HCT116 (cell line): ENCODE results near the gene ICOS. TPM values are rescaled to one million over a fixed set of nuclear protein-coding genes. Genes with fewer than 3 reads are reported as not detected.

Experiments used
- ATAC-seq: fragments of 200-7000 bp; cut with Tn5 transposase; 2 replicates; pipeline ENCODE4 v1.9.1; 2020; ENCODE audit warnings: mild to moderate bottlenecking, moderate library complexity
- BruUV-seq: library from RNA; stranded (reverse); fragments of 400-500 nt; replicated peaks from 2 replicates; lab custom pipeline; 2021; lab: Mats Ljungman, UMichigan
- CTCF ChIA-PET: fragments of 300-600 bp; sonication (Branson Sonifier 250); formaldehyde crosslinking; loops from one replicate; lab custom pipeline; 2021; ENCODE audit warnings: antibody characterized with exemption; lab: Charles Lee
- POLR2A ChIA-PET: fragments of 300-600, 350-600 bp; sonication (Branson Sonifier 250); formaldehyde crosslinking; loops from one replicate; lab custom pipeline; 2021; ENCODE audit warnings: antibody characterized with exemption; lab: Charles Lee
- RAD21 ChIA-PET, 2 experiments: fragments of 300-600 bp; sonication (Branson Sonifier 250); formaldehyde crosslinking; loops; one replicate each; lab custom pipeline; 2023; ENCODE audit warnings: low total read pairs in 2 of 2; ENCODE audit not compliant: uncharacterized antibody in 2 of 2, unreplicated experiment in 2 of 2, low non-redundant PET in 1 of 2; lab: Charles Lee
- DNase-seq: peaks from one replicate; pipeline ENCODE4 v3.0.0-alpha.2; 2010; ENCODE audit warnings: low read depth, low spot score
- H2AFZ ChIP-seq: fragments of 200-600 bp; shearing (Covaris generic), sonication (generic); 2 replicates; pipeline ENCODE4 v1.6.1; 2017; ENCODE audit warnings: low read depth, mixed run types, mixed read lengths, antibody characterized with exemption, low read length; ENCODE audit not compliant: poor library complexity, severe bottlenecking
- H3K27ac ChIP-seq: 2 replicates; pipeline ENCODE4 v1.5.1; 2012; ENCODE audit warnings: low read depth, low read length
- H3K27me3 ChIP-seq: fragments of 200-600 bp; sonication (generic); 2 replicates; pipeline ENCODE4 v1.6.1; 2016; ENCODE audit warnings: mixed run types, low read length, mixed read lengths; ENCODE audit not compliant: insufficient read depth
- H3K36me3 ChIP-seq, 2 experiments: fragments of 200-500 bp in 1 of 2; fragments of 200-600 bp in 1 of 2; sonication (Bioruptor generic) in 1 of 2; sonication (generic) in 1 of 2; 2 replicates each; pipeline versions ENCODE4 v1.5.1 to v1.6.1; 2014 to 2016; ENCODE audit warnings: low read length in 2 of 2, inconsistent platforms in 1 of 2, mixed read lengths in 1 of 2, mixed run types in 1 of 2; ENCODE audit not compliant: insufficient read depth in 2 of 2, control insufficient read depth in 1 of 2
- H3K4me1 ChIP-seq, 2 experiments: fragments of 200-600 bp in 1 of 2; sonication (generic) in 1 of 2; 2 replicates each; pipeline versions ENCODE4 v1.5.1 to v1.6.1; 2012 to 2017; ENCODE audit warnings: low read length in 2 of 2, inconsistent platforms in 1 of 2, mild to moderate bottlenecking in 1 of 2, mixed read lengths in 1 of 2, mixed run types in 1 of 2, moderate library complexity in 1 of 2; ENCODE audit not compliant: insufficient read depth in 2 of 2, control insufficient read depth in 1 of 2
- H3K4me2 ChIP-seq: fragments of 200-600 bp; sonication (generic); 2 replicates; pipeline ENCODE4 v1.6.1; 2017; ENCODE audit warnings: mixed run types, low read length, mixed read lengths
- H3K4me3 ChIP-seq, 2 experiments: fragments of 200-600 bp in 1 of 2; sonication (generic) in 1 of 2; replicated peaks in 1 of 2; 2 replicates each; pipeline ENCODE4 v1.5.1; 2011 to 2016; ENCODE audit warnings: low read length in 2 of 2, control low read depth in 1 of 2, low read depth in 1 of 2, mild to moderate bottlenecking in 1 of 2, mixed read lengths in 1 of 2, mixed run types in 1 of 2
- H3K79me2 ChIP-seq: fragments of 200-600 bp; sonication (generic); 2 replicates; pipeline ENCODE4 v1.6.1; 2017; ENCODE audit warnings: mild to moderate bottlenecking, mixed run types, low read length, moderate library complexity, mixed read lengths; ENCODE audit not compliant: insufficient read depth
- H3K9ac ChIP-seq: fragments of 200-600 bp; sonication (generic); 2 replicates; pipeline ENCODE4 v1.6.1; 2016; ENCODE audit warnings: low read length, mixed read lengths
- H3K9me2 ChIP-seq: fragments of 200-600 bp; sonication (generic), shearing (Covaris generic); 2 replicates; pipeline ENCODE4 v1.6.1; 2017; ENCODE audit warnings: mixed run types, mild to moderate bottlenecking, moderate library complexity; ENCODE audit not compliant: insufficient read depth
- H3K9me3 ChIP-seq, 2 experiments: fragments of 200-500 bp in 1 of 2; fragments of 200-600 bp in 1 of 2; sonication (Bioruptor generic) in 1 of 2; sonication (generic) in 1 of 2; 2 replicates each; pipeline ENCODE4 v1.6.1; 2014 to 2017; ENCODE audit warnings: low read length in 2 of 2, mixed read lengths in 2 of 2, inconsistent platforms in 1 of 2, low read depth in 1 of 2, mild to moderate bottlenecking in 1 of 2, mixed run types in 1 of 2, moderate library complexity in 1 of 2; ENCODE audit not compliant: control insufficient read depth in 1 of 2, insufficient read depth in 1 of 2
- H4K20me1 ChIP-seq: fragments of 200-600 bp; sonication (generic), shearing (Covaris generic); 2 replicates; pipeline ENCODE4 v1.6.1; 2017; ENCODE audit warnings: mixed run types, mild to moderate bottlenecking, moderate library complexity; ENCODE audit not compliant: insufficient read depth
- ATF3 ChIP-seq: IDR thresholded peaks from 2 replicates; pipeline ENCODE4 v1.6.1; 2012
- CBX3 ChIP-seq: IDR thresholded peaks from 2 replicates; pipeline ENCODE4 v1.6.1; 2012; ENCODE audit warnings: low read depth
- CEBPB ChIP-seq: IDR thresholded peaks from 2 replicates; pipeline ENCODE4 v1.6.1; 2012; ENCODE audit warnings: low read depth
- EGR1 ChIP-seq: IDR thresholded peaks from 2 replicates; pipeline ENCODE4 v1.6.1; 2012; ENCODE audit warnings: low read depth
- ELF1 ChIP-seq: IDR thresholded peaks from 2 replicates; pipeline ENCODE4 v1.6.1; 2012; ENCODE audit warnings: low read depth, borderline replicate concordance
- EZH2 ChIP-seq: fragments of 200-600 bp; sonication (generic); IDR thresholded peaks from 2 replicates; pipeline ENCODE4 v1.6.1; 2017; ENCODE audit warnings: antibody characterized with exemption, mixed run types
- EZH2phosphoT487 ChIP-seq: fragments of 200-600 bp; IDR thresholded peaks from 2 replicates; pipeline ENCODE4 v1.6.1; 2018; ENCODE audit warnings: antibody characterized with exemption, borderline replicate concordance
- FOSL1 ChIP-seq: IDR thresholded peaks from 2 replicates; pipeline ENCODE4 v1.6.1; 2012; ENCODE audit warnings: low read depth
- JUND ChIP-seq: IDR thresholded peaks from 2 replicates; pipeline ENCODE4 v1.6.1; 2012
- MAX ChIP-seq: IDR thresholded peaks from 2 replicates; pipeline ENCODE4 v1.6.1; 2012
- POLR2AphosphoS5 ChIP-seq: IDR thresholded peaks from 2 replicates; pipeline ENCODE4 v1.6.1; 2011; ENCODE audit warnings: mild to moderate bottlenecking, low read depth, low read length, moderate library complexity
- REST ChIP-seq: IDR thresholded peaks from 2 replicates; pipeline ENCODE4 v1.6.1; 2012; ENCODE audit warnings: low read depth
- SRF ChIP-seq: IDR thresholded peaks from 2 replicates; pipeline ENCODE4 v1.6.1; 2012; ENCODE audit warnings: low read depth
- TCF7L2 ChIP-seq: IDR thresholded peaks from 2 replicates; pipeline ENCODE4 v1.7.0; 2011; ENCODE audit warnings: borderline replicate concordance, inconsistent platforms; ENCODE audit not compliant: insufficient read depth, insufficient read length; ENCODE audit errors: extremely low read depth
- ZFX ChIP-seq: fragments of 450-650 bp; IDR thresholded peaks from 2 replicates; pipeline ENCODE4 v1.6.1; 2017
- ZNF274 ChIP-seq: fragments of 200-500 bp; sonication (Bioruptor generic); IDR thresholded peaks from 2 replicates; pipeline ENCODE4 v1.6.1; 2014; ENCODE audit warnings: mild to moderate bottlenecking, low read depth, low read length, inconsistent platforms
- intact Hi-C: fragments of 100-400 bp; cut with micrococcal nuclease; formaldehyde crosslinking; loops from 2 replicates; pipeline ENCODE4 v1.10.0; 2022
- total RNA-seq: library from RNA; stranded (reverse); gene quantifications from one replicate; pipeline ENCODE4 v1.2.1, GENCODE V29; 2021; ENCODE audit not compliant: unreplicated experiment

Gene ICOS
- total RNA-seq, 1 experiment from 2014 or later = not detected

- Histone ChIP-seq H3K9me3 (no peaks in the 10 kb centered on the region), H3K36me3 (no peaks in the 10 kb centered on the region), H3K27me3 (no peaks in the 10 kb centered on the region), H3K9me2 (no peaks in the 10 kb centered on the region), H3K79me2 (no peaks in the 10 kb centered on the region), H3K9ac (no peak overlapping the region), H3K27ac (no peak overlapping the region)
- no TSS peak for BruUV-seq
- POLR2A ChIA-PET = no interaction called here
- ATAC-seq (no peak), DNase-seq (no peak)
- TF ChIP-seq JUND (no peak), ELF1 (no peak), REST (no peak), SRF (no peak), EGR1 (no peak), EZH2phosphoT487 (no peak), POLR2AphosphoS5 (no peak), TCF7L2 (no peak), ZNF274 (no peak), ATF3 (no peak), MAX (no peak), CEBPB (no peak), CBX3 (no peak), ZFX (no peak), EZH2 (no peak), FOSL1 (no peak)
- TF ChIP-seq, all 23 proteins: peak for 0
- no peak overlapping the region for H3K4me2 ChIP-seq
- ChIA-PET RAD21 (no interaction called here), CTCF (no interaction called here)
- intact Hi-C loops = no loop called here
- H2AFZ ChIP-seq = no peak overlapping the region
- H3K4me1 ChIP-seq = no peaks in the 10 kb centered on the region
- H4K20me1 ChIP-seq = no peaks in the 10 kb centered on the region
- H3K4me3 ChIP-seq = no peak overlapping the region
Measured at GRCh38 chr2:203982276-203982675, 45.7 kb downstream of the ICOS start.
